ENCODE data around the gene P3H4.

P3H4 gene

DNA sequence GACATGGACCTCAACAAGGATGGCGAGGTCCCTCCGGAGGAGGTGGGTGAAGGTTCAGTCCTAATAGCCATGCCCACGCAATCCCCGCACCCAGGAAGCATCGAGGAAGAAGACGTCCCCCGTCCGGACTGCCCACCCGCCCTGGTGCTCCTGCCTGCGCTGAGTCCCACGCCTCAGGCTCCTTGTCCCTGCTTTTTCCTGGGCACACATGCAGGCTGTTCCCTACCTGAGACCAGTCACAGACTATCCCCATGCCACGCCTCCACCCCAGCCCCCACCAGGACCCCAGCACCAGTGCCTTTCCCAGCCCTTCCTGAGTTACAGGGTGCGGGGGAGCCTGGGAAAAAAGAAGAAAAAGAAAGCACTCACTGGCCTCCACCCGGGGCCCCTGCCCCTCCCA is 10.0 kb upstream of the P3H4 start:
- no peak for DNase-seq (ENCODE audit: low spot score)

DNA sequence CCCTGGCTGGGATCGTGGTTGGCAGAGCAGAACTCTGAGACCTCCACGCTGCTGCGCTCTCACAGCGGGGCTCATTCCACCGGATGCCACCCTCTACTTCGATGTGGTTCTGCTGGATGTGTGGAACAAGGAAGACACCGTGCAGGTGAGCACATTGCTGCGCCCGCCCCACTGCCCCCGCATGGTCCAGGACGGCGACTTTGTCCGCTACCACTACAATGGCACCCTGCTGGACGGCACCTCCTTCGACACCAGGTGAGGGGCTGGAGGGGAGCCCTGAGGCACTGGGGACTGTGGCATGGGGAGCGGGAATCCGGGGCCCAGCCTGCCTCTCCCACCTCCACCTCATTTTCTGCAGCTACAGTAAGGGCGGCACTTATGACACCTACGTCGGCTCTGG is 6.3 kb upstream of the P3H4 start:
- DNase-seq (ENCODE audit: low spot score) = no peak

GRCh38 chr17:41816637-41817320 is 5.0 kb upstream of the P3H4 start:
- DNase-seq (ENCODE audit: low spot score) = no peak

GRCh38 chr17:41814195-41814594 is 2.4 kb upstream of the P3H4 start:
- DNase-seq (ENCODE audit: low spot score) = no peak

GRCh38 chr17:41813699-41814124 is 2.0 kb upstream of the P3H4 start:
- no peak for DNase-seq (ENCODE audit: low spot score)

DNA sequence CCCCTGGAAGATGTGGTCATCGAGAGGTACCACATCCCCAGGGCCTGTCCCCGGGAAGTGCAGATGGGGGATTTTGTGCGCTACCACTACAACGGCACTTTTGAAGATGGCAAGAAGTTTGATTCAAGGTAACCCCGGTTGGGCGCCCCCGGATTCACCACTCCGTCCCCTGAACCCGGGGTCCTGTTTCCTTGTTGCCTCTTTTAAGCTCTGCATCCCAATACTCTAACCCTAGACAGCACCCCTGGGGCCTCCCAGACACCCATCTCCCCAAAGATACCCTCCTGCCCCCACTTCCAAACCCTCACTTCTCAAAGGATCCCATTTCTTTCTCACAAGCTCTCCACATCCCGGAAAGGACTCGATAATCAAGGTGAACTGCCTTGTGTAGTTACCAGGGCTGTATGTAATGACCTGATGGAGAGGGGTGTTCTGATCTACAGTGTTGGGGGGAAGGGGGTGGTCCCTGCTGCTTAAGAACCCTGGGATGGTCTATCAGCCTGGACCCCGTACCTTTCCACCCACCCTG is 1.5 kb upstream of the P3H4 start:
- DNase-seq (ENCODE audit: low spot score) = no peak

- DNase-seq (ENCODE audit: low spot score) = peak; percentile 72
Measured at GRCh38 chr17:41812381-41813151, 817 bp upstream of the P3H4 start, which contains the start of gene FKBP10. TSS of gene FKBP10 (plus strand) at chr17:41813004. CDS start at chr17:41813035, 31 bp downstream.

DNA sequence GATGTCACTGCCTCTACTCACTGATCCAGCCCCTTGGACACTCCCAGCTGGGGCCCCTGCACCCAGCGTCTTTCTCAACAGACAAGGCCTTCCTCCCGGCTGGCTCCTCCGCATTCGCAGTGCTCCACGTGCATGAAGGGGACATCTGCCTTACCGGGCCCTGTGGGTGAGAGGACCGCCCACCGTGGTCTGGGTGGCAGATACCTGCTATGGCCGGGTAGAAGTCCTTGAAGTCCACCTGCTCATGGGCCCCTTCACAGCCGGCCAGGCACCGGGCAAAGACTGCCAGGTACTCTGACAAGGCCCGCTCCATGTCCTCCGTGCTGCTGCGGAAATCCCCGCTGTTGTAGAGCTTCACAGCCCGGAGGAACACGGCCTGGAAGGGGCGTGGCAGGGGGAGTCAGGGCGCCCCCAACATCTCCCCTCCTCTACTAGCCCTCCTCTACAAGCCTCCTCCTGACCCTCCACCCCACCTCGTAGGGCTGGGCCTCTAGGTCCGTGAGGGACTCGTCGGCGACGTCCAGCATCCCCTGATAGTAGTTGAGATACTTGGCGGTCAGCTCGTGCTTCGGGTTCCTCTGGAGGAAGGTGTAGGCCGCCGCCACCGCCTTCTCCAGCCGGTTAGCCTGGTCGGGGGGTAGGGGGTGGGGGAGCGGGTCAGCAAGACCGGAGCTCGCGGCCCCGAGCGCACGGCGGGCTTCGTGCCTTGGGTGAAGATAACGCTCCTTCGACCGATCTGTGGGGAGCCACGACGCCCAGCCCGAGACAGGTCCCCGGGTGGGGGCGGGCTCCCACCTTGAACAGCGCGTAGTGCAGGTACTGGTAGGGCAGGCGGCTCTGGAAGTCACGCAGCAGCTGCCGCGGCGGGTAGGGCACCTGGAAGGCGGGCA is 845 bp downstream of the P3H4 start:
- DNase-seq (ENCODE audit: low spot score) = no peak

DNA sequence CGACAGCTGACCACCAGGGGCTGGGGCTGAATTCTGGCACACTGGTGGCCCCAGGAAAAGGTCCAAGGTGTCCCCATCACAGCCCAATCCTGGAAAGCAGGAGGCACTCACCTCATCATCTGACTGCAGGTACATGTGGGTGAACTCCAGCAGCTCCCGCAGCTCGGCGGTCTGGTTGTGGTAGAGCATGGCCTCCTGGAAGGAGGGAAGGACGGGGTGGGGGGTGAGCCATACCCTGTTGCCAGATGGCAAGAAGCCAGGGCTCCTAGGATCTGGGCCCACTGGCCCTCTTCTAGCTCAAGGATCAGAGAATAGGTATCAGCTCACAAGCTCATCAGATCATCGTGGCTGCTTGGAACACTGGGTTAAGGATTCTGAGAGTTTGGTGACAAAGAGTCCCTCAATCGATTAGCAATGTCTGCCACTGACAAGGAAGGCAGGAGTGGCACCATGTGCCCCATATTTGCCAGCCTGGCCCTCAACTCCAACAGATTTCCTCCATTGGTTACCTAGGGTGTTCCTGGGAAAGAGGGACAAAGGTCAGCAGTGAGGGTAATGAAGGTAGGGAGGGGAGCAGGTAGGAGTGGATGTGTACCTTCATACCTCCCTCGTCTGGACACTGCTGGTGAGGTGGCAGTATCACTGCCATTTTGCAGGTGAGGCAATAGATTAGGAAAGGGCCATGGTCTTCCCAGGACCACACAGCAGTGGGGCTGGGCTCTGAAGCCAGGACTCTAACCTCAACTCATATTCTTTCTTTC is 4.9 kb downstream of the P3H4 start:
- DNase-seq (ENCODE audit: low spot score) = no peak

DNA sequence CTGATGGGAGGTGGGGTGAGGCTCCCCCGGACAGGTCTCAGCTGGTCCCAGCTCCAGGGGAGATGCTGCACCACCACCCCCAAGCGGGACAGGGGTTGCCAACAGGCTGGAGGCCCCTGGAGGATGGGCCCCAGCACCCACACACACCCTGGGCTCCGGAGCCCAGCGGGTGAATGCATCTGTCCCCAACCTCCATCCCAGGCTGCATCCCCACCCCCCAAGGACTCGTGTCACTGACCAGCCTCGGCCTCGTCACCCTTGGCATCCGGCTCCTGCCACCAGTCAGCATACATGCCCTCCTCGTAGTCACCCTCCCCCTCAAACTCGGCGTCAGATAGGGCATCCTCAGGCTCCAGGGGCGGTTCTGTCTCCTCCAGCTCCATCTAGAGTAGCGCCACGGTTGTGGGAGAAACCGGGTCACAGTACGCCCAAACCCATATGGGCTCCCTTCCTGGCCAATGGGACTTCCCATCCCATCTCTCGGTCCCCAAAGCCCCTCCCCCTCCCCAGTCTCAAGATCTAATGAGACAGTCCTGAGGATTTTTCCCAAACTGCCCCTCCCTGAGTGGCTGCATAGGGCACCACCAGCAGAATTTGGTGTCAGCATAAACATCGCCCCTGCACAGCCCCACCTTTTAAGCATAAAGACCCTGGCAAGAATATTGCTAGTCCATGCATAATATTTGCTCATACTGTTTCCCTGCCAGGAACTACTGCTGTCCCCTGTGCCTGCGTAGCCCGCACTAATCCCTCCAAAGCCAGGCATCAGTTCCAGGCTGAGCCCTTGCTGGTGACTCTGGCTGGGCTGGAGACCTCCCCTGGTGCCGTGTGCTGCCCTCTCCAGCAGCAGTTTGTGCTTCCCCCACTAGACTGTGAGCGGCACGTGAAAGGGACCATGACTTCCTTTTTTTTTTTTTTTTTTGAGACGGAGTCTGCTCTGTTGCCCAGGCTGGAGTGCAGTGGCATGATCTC is 8.4 kb downstream of the P3H4 start:
- no peak for DNase-seq (ENCODE audit: low spot score)

GRCh38 chr17:41801374-41802271 is 10.1 kb downstream of the P3H4 start:
- peak; percentile 59 for DNase-seq (ENCODE audit: low spot score)

- DNase-seq (ENCODE audit: low spot score) = no peak
Measured at GRCh38 chr17:41800601-41801373, 11.0 kb downstream of the P3H4 start.

- no peak for DNase-seq (ENCODE audit: low spot score)
Measured at GRCh38 chr17:41799366-41799765, 12.4 kb downstream of the P3H4 start.

DNA sequence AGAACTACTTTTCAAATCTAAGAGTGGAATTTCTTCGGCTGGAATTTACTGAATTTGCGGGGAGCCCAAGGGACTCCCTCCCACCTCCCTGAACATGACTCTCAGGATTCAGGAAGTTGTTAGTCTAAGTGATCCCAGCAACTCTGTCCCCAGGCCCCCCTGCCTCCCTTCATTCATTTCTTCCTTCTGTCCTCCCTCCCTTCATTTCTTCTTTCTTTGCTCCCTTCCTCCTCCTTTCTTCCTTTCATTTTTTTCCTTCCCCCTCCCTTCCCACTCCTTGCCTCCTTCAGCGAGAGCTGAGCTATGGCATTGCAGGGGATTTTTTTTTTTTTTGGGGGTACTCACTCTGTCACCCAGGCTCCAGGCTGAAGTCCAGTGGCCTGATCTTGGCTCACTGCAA is 14.4 kb downstream of the P3H4 start:
- DNase-seq (ENCODE audit: low spot score) = no peak

- DNase-seq (ENCODE audit: low spot score) = no peak
Measured at GRCh38 chr17:41796121-41796895, 15.4 kb downstream of the P3H4 start.

DNA sequence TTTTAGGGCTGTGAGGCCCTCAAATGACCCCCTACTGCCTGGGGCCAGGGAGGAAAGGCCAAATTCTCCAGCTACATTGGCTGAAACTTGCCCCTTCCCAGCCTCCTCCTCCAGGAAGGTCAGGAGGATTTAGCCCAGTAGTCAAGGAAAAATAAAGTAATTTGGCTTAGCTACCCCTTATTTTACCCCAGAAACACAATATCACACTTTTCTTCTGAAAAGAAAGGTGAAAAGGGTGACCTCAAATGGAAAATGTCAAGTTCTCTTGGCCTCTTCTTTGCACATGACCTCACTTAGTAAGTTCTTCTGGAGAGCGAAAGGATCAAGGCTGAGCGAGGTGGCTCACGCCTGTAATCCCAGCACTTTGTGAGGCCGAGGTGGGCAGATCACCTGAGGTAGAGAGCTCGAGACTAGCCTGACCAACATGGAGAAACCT is 17.2 kb downstream of the P3H4 start:
- no peak for DNase-seq (ENCODE audit: low spot score)

GRCh38 chr17:41793784-41794539 is 17.8 kb downstream of the P3H4 start:
- no peak for DNase-seq (ENCODE audit: low spot score)
